Endothelial cell of umbilical vein (primary cell): Measurements from ENCODE around the gene RASAL1.

Source experiments
- POLR2A ChIP-seq: IDR thresholded peaks from 2 replicates; pipeline ENCODE4 v1.6.1; 2012; ENCODE audit warnings: low read depth, mild to moderate bottlenecking, control low read depth, low read length
- POLR2AphosphoS5 ChIP-seq: IDR thresholded peaks from 2 replicates; pipeline ENCODE4 v1.6.1; 2012; ENCODE audit warnings: low read depth, mild to moderate bottlenecking, control low read depth, low read length, moderate library complexity; ENCODE audit not compliant: insufficient read depth
- TF ChIP-seq, protein P1 (sequence below), 2 donors: IDR thresholded peaks; 1 replicate in 1 of 2; 2 replicates in 1 of 2; pipeline ENCODE4 v1.5.1; 2011; ENCODE audit warnings: low read length in 2 of 2, mild to moderate bottlenecking in 2 of 2, moderate library complexity in 2 of 2, control low read depth in 1 of 2, inconsistent platforms in 1 of 2, low read depth in 1 of 2; ENCODE audit not compliant: insufficient read depth in 1 of 2; ENCODE audit errors: extremely low read depth in 1 of 2

DNA sequence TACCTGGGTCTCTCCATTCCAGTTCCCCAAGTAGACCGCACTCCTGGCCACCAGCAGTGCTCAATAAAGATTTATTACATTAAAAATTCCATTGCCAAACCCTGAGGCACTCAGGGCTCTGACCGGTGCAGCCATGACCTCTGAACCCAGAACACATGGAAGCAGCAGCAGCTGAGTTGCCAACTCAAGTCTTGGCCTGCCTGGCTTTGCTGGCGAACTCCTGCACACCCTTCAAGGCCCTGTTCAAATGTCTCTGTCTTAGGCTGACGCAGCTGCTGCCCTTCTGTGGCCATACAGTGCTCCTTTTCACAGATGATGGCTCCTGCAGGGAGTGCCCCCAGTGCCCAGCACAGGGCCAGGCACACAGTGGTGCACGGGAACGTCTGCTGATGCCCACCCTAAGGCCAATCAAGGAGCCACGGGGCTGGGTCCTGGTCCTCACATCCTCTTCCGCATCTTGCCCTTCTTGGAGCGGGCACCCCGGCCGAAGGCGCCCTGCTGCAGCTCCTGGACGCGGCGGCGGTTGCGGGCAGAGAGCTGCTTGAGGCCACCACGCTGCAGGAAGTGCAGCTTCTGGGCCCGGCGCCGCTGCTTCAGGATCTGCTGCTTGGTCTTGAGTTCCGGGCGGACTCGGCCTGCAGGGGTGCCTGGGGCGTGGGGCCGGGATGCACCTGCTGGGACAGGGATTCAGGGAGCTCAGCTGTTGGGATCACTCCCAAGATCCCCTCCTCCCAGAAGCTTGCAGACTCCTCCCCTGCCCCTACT, 23.1 kb upstream of the RASAL1 start:
- TF ChIP-seq, protein P1, sequence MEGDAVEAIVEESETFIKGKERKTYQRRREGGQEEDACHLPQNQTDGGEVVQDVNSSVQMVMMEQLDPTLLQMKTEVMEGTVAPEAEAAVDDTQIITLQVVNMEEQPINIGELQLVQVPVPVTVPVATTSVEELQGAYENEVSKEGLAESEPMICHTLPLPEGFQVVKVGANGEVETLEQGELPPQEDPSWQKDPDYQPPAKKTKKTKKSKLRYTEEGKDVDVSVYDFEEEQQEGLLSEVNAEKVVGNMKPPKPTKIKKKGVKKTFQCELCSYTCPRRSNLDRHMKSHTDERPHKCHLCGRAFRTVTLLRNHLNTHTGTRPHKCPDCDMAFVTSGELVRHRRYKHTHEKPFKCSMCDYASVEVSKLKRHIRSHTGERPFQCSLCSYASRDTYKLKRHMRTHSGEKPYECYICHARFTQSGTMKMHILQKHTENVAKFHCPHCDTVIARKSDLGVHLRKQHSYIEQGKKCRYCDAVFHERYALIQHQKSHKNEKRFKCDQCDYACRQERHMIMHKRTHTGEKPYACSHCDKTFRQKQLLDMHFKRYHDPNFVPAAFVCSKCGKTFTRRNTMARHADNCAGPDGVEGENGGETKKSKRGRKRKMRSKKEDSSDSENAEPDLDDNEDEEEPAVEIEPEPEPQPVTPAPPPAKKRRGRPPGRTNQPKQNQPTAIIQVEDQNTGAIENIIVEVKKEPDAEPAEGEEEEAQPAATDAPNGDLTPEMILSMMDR (IDR thresholded peaks at IDR 0.05; ENCODE audit: extremely low read depth in 1 of 2, insufficient read depth in 1 of 2, low read depth in 1 of 2, low read length in 2 of 2), result no peak
- TF ChIP-seq POLR2A, result no peak
- TF ChIP-seq POLR2AphosphoS5, result no peak
